Endodermal cell (in vitro differentiated cells): ENCODE measurements around the gene INTS11. TPM values are rescaled to one million over a fixed set of nuclear protein-coding genes. Genes with fewer than 3 reads are reported as not detected.

ENCODE experiments used
- DNase-seq: peaks from one replicate; pipeline ENCODE4 v3.0.0-alpha.2; 2017
- H3K27ac ChIP-seq: 2 replicates; pipeline ENCODE4 v1.5.1; 2013; ENCODE audit warnings: mild to moderate bottlenecking, low read depth, low read length, moderate library complexity
- H3K27me3 ChIP-seq: 2 replicates; pipeline ENCODE4 v1.6.1; 2013; ENCODE audit warnings: mild to moderate bottlenecking, low read length, moderate library complexity; ENCODE audit not compliant: insufficient read depth, control insufficient read depth, poor library complexity, severe bottlenecking
- H3K36me3 ChIP-seq: 2 replicates; pipeline ENCODE4 v1.7.0; 2013; ENCODE audit warnings: mild to moderate bottlenecking, low read length, moderate library complexity; ENCODE audit not compliant: control insufficient read depth, insufficient read depth
- H3K4me1 ChIP-seq: one replicate; pipeline ENCODE4 v1.7.0; 2013; ENCODE audit warnings: low read length; ENCODE audit not compliant: control insufficient read depth, insufficient read depth
- H3K4me3 ChIP-seq: 2 replicates; pipeline ENCODE4 v1.5.1; 2013; ENCODE audit warnings: mild to moderate bottlenecking, low read length, moderate library complexity
- H3K9ac ChIP-seq: 2 replicates; pipeline ENCODE4 v1.6.1; 2013; ENCODE audit warnings: mild to moderate bottlenecking, low read length, moderate library complexity; ENCODE audit not compliant: poor library complexity, severe bottlenecking; ENCODE audit errors: extremely low read depth
- H3K9me3 ChIP-seq: 2 replicates; pipeline ENCODE4 v1.6.1; 2013; ENCODE audit warnings: mild to moderate bottlenecking, low read length, moderate library complexity; ENCODE audit not compliant: control insufficient read depth
- H3K27ac Mint-ChIP-seq: 2 replicates; pipeline ENCODE4 v1.8.0; 2020; ENCODE audit warnings: mixed read lengths
- H3K27me3 Mint-ChIP-seq: 2 replicates; pipeline ENCODE4 v1.8.0; 2021; ENCODE audit warnings: mild to moderate bottlenecking, mixed read lengths; ENCODE audit not compliant: insufficient read depth
- H3K36me3 Mint-ChIP-seq: 2 replicates; pipeline ENCODE4 v1.8.0; 2020; ENCODE audit warnings: low read depth, mixed read lengths
- H3K4me1 Mint-ChIP-seq: 2 replicates; pipeline ENCODE4 v1.8.0; 2020; ENCODE audit warnings: mixed read lengths
- H3K4me3 Mint-ChIP-seq: 2 replicates; pipeline ENCODE4 v1.8.0; 2020; ENCODE audit warnings: mild to moderate bottlenecking, moderate library complexity, mixed read lengths
- H3K9me3 Mint-ChIP-seq: 2 replicates; pipeline ENCODE4 v1.8.0; 2020; ENCODE audit warnings: mild to moderate bottlenecking, mixed read lengths
- CTCF ChIP-seq: fragments of 200-600 bp; sonication (generic); conservative IDR thresholded peaks from 2 replicates; pipeline ENCODE4 v1.5.0; 2021; ENCODE audit warnings: antibody characterized with exemption, mild to moderate bottlenecking
- WGBS, 2 experiments: methylation state at CpG; one replicate each; pipeline versions ENCODE4 v1.1.5 to v1.1.7; 2013; ENCODE audit warnings: missing lambda C conversion rate in 2 of 2, mixed read lengths in 1 of 2; ENCODE audit not compliant: insufficient coverage in 1 of 2, insufficient read length in 1 of 2; 5-methylcytosine and 5-hydroxymethylcytosine counted together
- total RNA-seq, 2 donors: library from RNA; stranded (reverse); fragmentation: NEBNext Ultra II Directional in 1 of 2; extraction: Animal tissue kit (Norgen Biotek cat#: 25700) in 1 of 2; gene quantifications; 2 replicates in 1 of 2; 3 replicates in 1 of 2; pipeline ENCODE4 v1.2.1, GENCODE V29; 2021

Gene INTS11
- total RNA-seq, 2 donors from 2014 or later = 146 to 153 TPM

GRCh38 chr1:1365875-1366698 lies 41.6 kb upstream of the INTS11 start:
- H3K9me3 Mint-ChIP-seq = peaks cover 3% of the 10 kb centered on the region
- no peaks in the 10 kb centered on the region for H3K36me3 ChIP-seq
- no peak overlapping the region for H3K27ac Mint-ChIP-seq
- no peak overlapping the region for H3K27ac ChIP-seq
- H3K4me1 Mint-ChIP-seq = peaks cover 7% of the 10 kb centered on the region
- TF ChIP-seq CTCF = no peak
- no peaks in the 10 kb centered on the region for H3K4me1 ChIP-seq
- no peaks in the 10 kb centered on the region for H3K36me3 Mint-ChIP-seq
- WGBS, 2 experiments = 79 to 81% methylated on average over 10 of the region's 10 CpGs
- peaks cover 19% of the 10 kb centered on the region for H3K9me3 ChIP-seq
- no peak overlapping the region for H3K4me3 Mint-ChIP-seq
- peak overlapping the region; percentile 37 for H3K4me3 ChIP-seq
- no peaks in the 10 kb centered on the region for H3K27me3 ChIP-seq
- peaks cover 12% of the 10 kb centered on the region for H3K27me3 Mint-ChIP-seq
- H3K9ac ChIP-seq = no peak overlapping the region
- no peak for DNase-seq

- H3K27ac Mint-ChIP-seq = no peak overlapping the region
- Histone ChIP-seq H3K27me3 (no peaks in the 10 kb centered on the region), H3K4me1 (peaks cover 3% of the 10 kb centered on the region), H3K9me3 (peaks cover 19% of the 10 kb centered on the region), H3K9ac (no peak overlapping the region), H3K27ac (no peak overlapping the region), H3K4me3 (no peak overlapping the region), H3K36me3 (no peaks in the 10 kb centered on the region)
- WGBS, 2 experiments = 87 to 92% methylated on average over 12 to 14 of the region's 14 CpGs
- no peaks in the 10 kb centered on the region for H3K36me3 Mint-ChIP-seq
- no peak for DNase-seq
- peaks cover 3% of the 10 kb centered on the region for H3K9me3 Mint-ChIP-seq
- peaks cover 15% of the 10 kb centered on the region for H3K4me1 Mint-ChIP-seq
- no peak overlapping the region for H3K4me3 Mint-ChIP-seq
- TF ChIP-seq CTCF = no peak
- H3K27me3 Mint-ChIP-seq = peaks cover 13% of the 10 kb centered on the region
Measured at GRCh38 chr1:1364266-1364665, 39.8 kb upstream of the INTS11 start.

- H3K9me3 ChIP-seq = peaks cover 14% of the 10 kb centered on the region
- no peaks in the 10 kb centered on the region for H3K9me3 Mint-ChIP-seq
- no peaks in the 10 kb centered on the region for H3K36me3 Mint-ChIP-seq
- no peak overlapping the region for H3K9ac ChIP-seq
- peaks cover 8% of the 10 kb centered on the region for H3K27me3 Mint-ChIP-seq
- peak overlapping the region; percentile 86 for H3K27ac Mint-ChIP-seq
- no peak overlapping the region for H3K4me3 ChIP-seq
- H3K4me3 Mint-ChIP-seq = no peak overlapping the region
- peaks cover 20% of the 10 kb centered on the region for H3K4me1 Mint-ChIP-seq
- H3K27ac ChIP-seq = peak overlapping the region; percentile 61
- H3K27me3 ChIP-seq = no peaks in the 10 kb centered on the region
- no peaks in the 10 kb centered on the region for H3K36me3 ChIP-seq
- WGBS, 2 experiments = 51 to 55% methylated on average over 6 to 13 of the region's 13 CpGs
- H3K4me1 ChIP-seq = peaks cover 3% of the 10 kb centered on the region
- peak; percentile 36 for TF ChIP-seq CTCF
- DNase-seq = peak; percentile 82
Measured at GRCh38 chr1:1361982-1362423, 37.5 kb upstream of the INTS11 start.
